GM19455 (cell line): ENCODE measurements around the gene LYRM1.
"Not testable (repeated sequence)": the region's sequence is repeated elsewhere in the genome, so short reads cannot be mapped to it uniquely, and the experiment has no call there.

Experiments used
- ATAC-seq: cut with Tn5 transposase; IDR thresholded peaks from one replicate; pipeline ENCODE4 v1.9.1; 2021; ENCODE audit not compliant: unreplicated experiment

Gene LYRM1

DNA sequence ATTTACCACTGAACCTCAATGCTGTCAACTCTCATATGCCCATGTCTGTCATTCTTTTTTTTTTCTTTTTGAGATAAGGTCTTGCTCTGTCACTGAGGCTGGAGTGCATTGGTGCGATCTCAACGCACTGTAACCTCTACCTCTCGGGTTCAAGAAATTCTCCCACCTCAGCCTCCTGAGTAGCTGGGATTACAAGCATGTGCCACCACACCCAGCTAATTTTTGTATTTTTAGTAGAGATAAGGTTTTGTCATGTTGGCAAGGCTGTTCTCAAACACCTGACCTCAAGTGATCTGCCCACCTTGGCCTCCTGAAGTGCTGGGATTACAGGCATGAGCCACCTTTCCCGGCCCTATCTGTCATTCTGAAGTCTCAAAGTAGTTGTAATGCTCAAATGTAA, 72.6 kb downstream of the LYRM1 start:
- not testable (repeated sequence) for ATAC-seq
